ENCODE results near the gene IPO5. TPM values are rescaled to one million over a fixed set of nuclear protein-coding genes. Genes with fewer than 3 reads are reported as not detected.

The IPO5 gene
- total RNA-seq, 2 experiments from 2014 or later, result 201 to 214 TPM

- no peak overlapping the region for H3K27ac Mint-ChIP-seq
- DNase-seq, result no peak
- ChIA-PET CTCF (no interaction called here), POLR2A (no interaction called here)
- intact Hi-C loops (cut with micrococcal nuclease), result no loop called here
- H3K27me3 Mint-ChIP-seq, result peaks cover 11% of the 10 kb centered on the region
- no peak overlapping the region for H3K4me3 Mint-ChIP-seq
- peaks cover 3% of the 10 kb centered on the region for H3K9me3 Mint-ChIP-seq
- no peaks in the 10 kb centered on the region for H3K36me3 Mint-ChIP-seq
- no peaks in the 10 kb centered on the region for H3K4me1 Mint-ChIP-seq (ENCODE audit: low read depth)
Measured at GRCh38 chr13:98050041-98050466, 96.6 kb downstream of the IPO5 start.

GRCh38 chr13:98052412-98052811 lies 98.9 kb downstream of the IPO5 start:
- CTCF ChIA-PET, result no interaction called here
- intact Hi-C loops (cut with micrococcal nuclease), result no loop called here
- no peaks in the 10 kb centered on the region for H3K4me1 Mint-ChIP-seq (ENCODE audit: low read depth)
- H3K36me3 Mint-ChIP-seq, result no peaks in the 10 kb centered on the region
- H3K27ac Mint-ChIP-seq, result no peak overlapping the region
- H3K27me3 Mint-ChIP-seq, result peaks cover 11% of the 10 kb centered on the region
- no peak overlapping the region for H3K4me3 Mint-ChIP-seq
- peaks cover 3% of the 10 kb centered on the region for H3K9me3 Mint-ChIP-seq
- no peak for DNase-seq
- POLR2A ChIA-PET, result no interaction called here

GRCh38 chr13:98054301-98054700 lies 100.8 kb downstream of the IPO5 start:
- H3K36me3 Mint-ChIP-seq, result no peaks in the 10 kb centered on the region

DNA sequence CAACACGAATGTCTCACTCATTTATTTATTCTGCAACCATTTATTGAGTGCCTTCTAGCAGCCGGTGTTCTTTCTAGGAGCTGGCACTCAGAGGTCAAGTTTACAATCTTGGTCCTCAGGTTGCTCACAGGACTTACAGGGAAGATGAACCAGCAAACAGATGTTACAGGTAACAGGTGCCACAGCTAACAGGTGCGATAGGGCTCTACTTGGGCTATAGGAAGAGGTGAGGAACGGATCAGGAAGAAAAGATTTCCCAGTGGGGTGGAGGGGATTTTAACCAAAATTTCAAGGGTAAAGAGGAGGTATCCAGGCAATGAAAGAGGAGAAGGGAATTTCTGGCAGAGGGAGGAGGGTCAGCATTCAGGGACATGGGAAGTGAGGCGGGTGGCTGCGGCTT lies 102.1 kb downstream of the IPO5 start:
- CTCF ChIA-PET, result no interaction called here
- peaks cover 11% of the 10 kb centered on the region for H3K27me3 Mint-ChIP-seq
- H3K4me1 Mint-ChIP-seq (ENCODE audit: low read depth), result no peaks in the 10 kb centered on the region
- H3K36me3 Mint-ChIP-seq, result no peaks in the 10 kb centered on the region
- H3K9me3 Mint-ChIP-seq, result peaks cover 3% of the 10 kb centered on the region
- intact Hi-C loops (cut with micrococcal nuclease), result no loop called here
- no peak for DNase-seq
- POLR2A ChIA-PET, result no interaction called here
- H3K4me3 Mint-ChIP-seq, result no peak overlapping the region
- no peak overlapping the region for H3K27ac Mint-ChIP-seq

More at GRCh38 chr13:98054301-98054700, 100.8 kb downstream of the IPO5 start:
- Mint-ChIP-seq H3K4me3 (no peak overlapping the region), H3K27me3 (peaks cover 11% of the 10 kb centered on the region), H3K4me1 (ENCODE audit: low read depth) (no peaks in the 10 kb centered on the region), H3K9me3 (peaks cover 3% of the 10 kb centered on the region), H3K27ac (no peak overlapping the region)
- no peak for DNase-seq
- intact Hi-C loops (cut with micrococcal nuclease), result no loop called here
- POLR2A ChIA-PET, result no interaction called here
- CTCF ChIA-PET, result no interaction called here

- Mint-ChIP-seq H3K4me3 (no peak overlapping the region), H3K9me3 (peaks cover 3% of the 10 kb centered on the region), H3K27ac (no peak overlapping the region), H3K4me1 (ENCODE audit: low read depth) (no peaks in the 10 kb centered on the region), H3K36me3 (no peaks in the 10 kb centered on the region), H3K27me3 (peaks cover 11% of the 10 kb centered on the region)
- POLR2A ChIA-PET, result no interaction called here
- DNase-seq, result no peak
- CTCF ChIA-PET, result no interaction called here
- intact Hi-C loops (cut with micrococcal nuclease), result no loop called here
Measured at GRCh38 chr13:98056839-98057410, 103.5 kb downstream of the IPO5 start.

DNA sequence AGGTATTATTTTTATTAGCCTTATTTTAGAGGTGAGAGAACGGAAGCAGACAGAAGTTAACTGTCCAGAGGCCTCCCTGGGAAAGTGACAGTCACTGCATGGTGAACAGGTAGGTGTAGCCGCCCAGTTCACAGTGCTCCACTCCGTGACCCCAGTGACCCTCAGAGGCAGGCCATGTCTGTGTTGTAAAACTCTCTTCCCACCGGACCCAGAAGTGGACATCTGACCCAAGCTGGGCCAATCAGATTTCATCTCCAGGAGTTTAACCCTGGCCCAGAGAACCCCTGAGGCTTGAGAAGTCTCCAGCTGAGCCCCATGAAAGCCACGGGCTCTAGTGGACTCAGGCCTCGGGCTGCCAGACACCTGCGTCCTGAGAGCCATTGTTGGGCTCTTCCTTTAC lies 105.8 kb downstream of the IPO5 start:
- no peak overlapping the region for H3K27ac Mint-ChIP-seq
- no peak for DNase-seq
- peaks cover 4% of the 10 kb centered on the region for H3K27me3 Mint-ChIP-seq

GRCh38 chr13:98060282-98060681 lies 106.8 kb downstream of the IPO5 start:
- H3K4me3 Mint-ChIP-seq, result no peak overlapping the region
- DNase-seq, result no peak
- H3K9me3 Mint-ChIP-seq, result no peaks in the 10 kb centered on the region
- ChIA-PET CTCF (no interaction called here), POLR2A (no interaction called here)
- peaks cover 3% of the 10 kb centered on the region for H3K27me3 Mint-ChIP-seq
- no peaks in the 10 kb centered on the region for H3K36me3 Mint-ChIP-seq
- intact Hi-C loops (cut with micrococcal nuclease), result no loop called here
- H3K4me1 Mint-ChIP-seq (ENCODE audit: low read depth), result no peaks in the 10 kb centered on the region
- no peak overlapping the region for H3K27ac Mint-ChIP-seq

More for the DNA sequence above, 105.8 kb downstream of the IPO5 start:
- POLR2A ChIA-PET, result no interaction called here
- no peaks in the 10 kb centered on the region for H3K4me1 Mint-ChIP-seq (ENCODE audit: low read depth)
- no peaks in the 10 kb centered on the region for H3K36me3 Mint-ChIP-seq
- CTCF ChIA-PET, result no interaction called here
- H3K9me3 Mint-ChIP-seq, result no peaks in the 10 kb centered on the region
- intact Hi-C loops (cut with micrococcal nuclease), result no loop called here
- no peak overlapping the region for H3K4me3 Mint-ChIP-seq

DNA sequence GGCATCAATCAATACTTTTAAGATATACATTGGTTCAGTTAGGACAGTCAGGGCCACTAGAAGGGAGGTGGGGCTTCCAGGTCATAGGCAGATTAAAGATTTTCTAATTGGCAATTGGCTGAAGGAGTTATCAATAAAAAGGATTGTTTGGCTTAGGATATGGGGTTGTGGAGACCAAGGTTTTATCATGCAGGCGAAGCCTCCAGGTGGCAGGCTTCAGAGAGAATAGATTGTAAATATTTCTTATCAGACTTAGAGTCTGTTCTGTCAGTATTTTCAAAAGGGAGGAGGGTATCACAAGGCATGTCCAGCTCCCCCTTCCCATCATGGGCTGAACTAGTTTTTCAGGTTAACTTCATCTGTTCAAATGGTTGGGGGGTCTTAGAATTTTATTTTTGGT lies 112.0 kb downstream of the IPO5 start:
- Mint-ChIP-seq H3K9me3 (no peaks in the 10 kb centered on the region), H3K4me1 (ENCODE audit: low read depth) (no peaks in the 10 kb centered on the region), H3K36me3 (no peaks in the 10 kb centered on the region), H3K4me3 (no peak overlapping the region), H3K27me3 (peaks cover 7% of the 10 kb centered on the region), H3K27ac (no peak overlapping the region)
- intact Hi-C loops (cut with micrococcal nuclease), result no loop called here
- DNase-seq, result no peak
- ChIA-PET CTCF (no interaction called here), POLR2A (no interaction called here)

GRCh38 chr13:98066636-98067035 lies 113.2 kb downstream of the IPO5 start:
- Mint-ChIP-seq H3K36me3 (no peaks in the 10 kb centered on the region), H3K9me3 (no peaks in the 10 kb centered on the region), H3K27me3 (peaks cover 7% of the 10 kb centered on the region), H3K27ac (no peak overlapping the region), H3K4me3 (no peak overlapping the region), H3K4me1 (ENCODE audit: low read depth) (no peaks in the 10 kb centered on the region)
- DNase-seq, result no peak
- ChIA-PET POLR2A (no interaction called here), CTCF (no interaction called here)
- intact Hi-C loops (cut with micrococcal nuclease), result no loop called here

- no peaks in the 10 kb centered on the region for H3K36me3 Mint-ChIP-seq
- no peaks in the 10 kb centered on the region for H3K4me1 Mint-ChIP-seq (ENCODE audit: low read depth)
- DNase-seq, result no peak
- H3K27me3 Mint-ChIP-seq, result peaks cover 7% of the 10 kb centered on the region
- intact Hi-C loops (cut with micrococcal nuclease), result no loop called here
- CTCF ChIA-PET, result no interaction called here
- H3K27ac Mint-ChIP-seq, result no peak overlapping the region
- H3K4me3 Mint-ChIP-seq, result no peak overlapping the region
- POLR2A ChIA-PET, result no interaction called here
- H3K9me3 Mint-ChIP-seq, result no peaks in the 10 kb centered on the region
Measured at GRCh38 chr13:98068521-98068920, 115.0 kb downstream of the IPO5 start.

DNA sequence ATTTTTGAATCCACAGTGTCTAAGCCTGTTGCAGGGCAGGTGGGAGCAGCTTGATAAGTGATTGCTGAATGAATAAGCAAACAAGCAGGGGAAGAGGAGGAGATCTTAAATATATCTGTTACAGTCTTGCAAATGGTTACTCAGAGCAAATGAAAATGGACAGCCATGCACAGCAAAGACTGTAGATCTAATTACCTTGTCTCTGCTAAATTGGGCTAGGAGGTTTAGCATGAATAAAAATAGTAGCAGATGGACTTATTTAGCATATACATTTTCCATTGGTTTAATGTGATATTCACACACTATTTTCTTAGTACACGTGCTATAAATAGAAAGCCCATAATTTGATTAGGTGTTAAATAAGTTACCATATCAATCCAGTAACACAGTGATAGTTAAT lies 116.5 kb downstream of the IPO5 start:
- Mint-ChIP-seq H3K27me3 (peaks cover 7% of the 10 kb centered on the region), H3K4me1 (ENCODE audit: low read depth) (no peaks in the 10 kb centered on the region), H3K27ac (no peak overlapping the region), H3K9me3 (no peaks in the 10 kb centered on the region), H3K4me3 (no peak overlapping the region), H3K36me3 (no peaks in the 10 kb centered on the region)
- ChIA-PET POLR2A (no interaction called here), CTCF (no interaction called here)
- no peak for DNase-seq
- intact Hi-C loops (cut with micrococcal nuclease), result no loop called here

DNA sequence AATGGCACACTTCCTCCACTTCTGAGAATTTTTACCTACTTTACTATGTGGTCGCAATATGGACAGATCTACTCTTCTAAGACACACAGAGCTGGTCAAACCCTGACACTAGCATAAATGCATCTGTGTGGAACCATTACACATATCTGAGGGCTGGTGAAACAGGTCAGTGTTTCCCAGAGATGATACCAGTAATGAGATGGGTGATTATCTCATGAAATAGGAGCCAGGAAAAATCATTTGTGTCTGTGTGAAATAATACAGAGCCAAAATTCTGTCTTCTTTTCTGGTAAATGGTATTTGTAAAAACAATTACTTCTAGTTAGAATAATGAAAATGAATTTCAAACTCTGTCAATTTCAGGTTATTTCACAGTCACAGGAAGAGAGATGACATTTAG lies 117.8 kb downstream of the IPO5 start:
- no peak overlapping the region for H3K4me3 Mint-ChIP-seq
- intact Hi-C loops (cut with micrococcal nuclease), result no loop called here
- H3K36me3 Mint-ChIP-seq, result no peaks in the 10 kb centered on the region
- H3K27ac Mint-ChIP-seq, result no peak overlapping the region
- no peaks in the 10 kb centered on the region for H3K4me1 Mint-ChIP-seq (ENCODE audit: low read depth)
- DNase-seq, result no peak
- ChIA-PET POLR2A (no interaction called here), CTCF (no interaction called here)
- H3K9me3 Mint-ChIP-seq, result no peaks in the 10 kb centered on the region
- peaks cover 6% of the 10 kb centered on the region for H3K27me3 Mint-ChIP-seq

GRCh38 chr13:98072476-98072875 lies 119.0 kb downstream of the IPO5 start:
- intact Hi-C loops (cut with micrococcal nuclease), result no loop called here
- H3K4me1 Mint-ChIP-seq (ENCODE audit: low read depth), result no peaks in the 10 kb centered on the region
- H3K27me3 Mint-ChIP-seq, result peaks cover 3% of the 10 kb centered on the region
- no peak for DNase-seq
- H3K4me3 Mint-ChIP-seq, result no peak overlapping the region
- ChIA-PET POLR2A (no interaction called here), CTCF (no interaction called here)
- no peak overlapping the region for H3K27ac Mint-ChIP-seq
- no peaks in the 10 kb centered on the region for H3K9me3 Mint-ChIP-seq
- no peaks in the 10 kb centered on the region for H3K36me3 Mint-ChIP-seq
